Astrocyte (in vitro differentiated cells and primary cell): ENCODE results near the gene KLF15. TPM values are rescaled to one million over a fixed set of nuclear protein-coding genes. Genes with fewer than 3 reads are reported as not detected.

Source experiments
- DNase-seq: peaks from one replicate; pipeline ENCODE4 v3.0.0-alpha.2; 2010; ENCODE audit warnings: low read depth
- FAIRE-seq: peaks from 2 replicates; lab custom pipeline; 2011; peaks lifted over from hg19 to GRCh38; lab: Jason Lieb, UNC
- H2AFZ ChIP-seq: 2 replicates; pipeline ENCODE4 v1.6.0; 2012; ENCODE audit warnings: low read depth, low read length, inconsistent platforms
- H3K27ac ChIP-seq: 2 replicates; pipeline ENCODE4 v1.5.1; 2011; ENCODE audit warnings: low read depth, low read length, inconsistent platforms
- H3K27me3 ChIP-seq: 2 replicates; pipeline ENCODE4 v1.6.0; 2011; ENCODE audit warnings: low read length, inconsistent platforms; ENCODE audit not compliant: insufficient read depth
- H3K36me3 ChIP-seq: 2 replicates; pipeline ENCODE4 v1.5.1; 2011; ENCODE audit warnings: low read length, inconsistent platforms; ENCODE audit not compliant: insufficient read depth
- H3K4me1 ChIP-seq: 2 replicates; pipeline ENCODE4 v1.5.1; 2011; ENCODE audit warnings: low read length, inconsistent platforms; ENCODE audit not compliant: insufficient read depth
- H3K4me2 ChIP-seq: 2 replicates; pipeline ENCODE4 v1.6.0; 2012; ENCODE audit warnings: low read length, inconsistent platforms
- H3K4me3 ChIP-seq: 2 replicates; pipeline ENCODE4 v1.5.1; 2011; ENCODE audit warnings: low read depth, mild to moderate bottlenecking, low read length, inconsistent platforms; ENCODE audit not compliant: insufficient read depth
- H3K79me2 ChIP-seq: 2 replicates; pipeline ENCODE4 v1.6.0; 2012; ENCODE audit warnings: mild to moderate bottlenecking, low read length, inconsistent platforms; ENCODE audit not compliant: insufficient read depth
- H3K9ac ChIP-seq: 2 replicates; pipeline ENCODE4 v1.6.0; 2012; ENCODE audit warnings: mild to moderate bottlenecking, low read length, inconsistent platforms
- H3K9me3 ChIP-seq: 2 replicates; pipeline ENCODE4 v1.5.1; 2012; ENCODE audit warnings: low read depth, mild to moderate bottlenecking, low read length, inconsistent platforms; ENCODE audit not compliant: insufficient read depth
- H4K20me1 ChIP-seq: 2 replicates; pipeline ENCODE4 v1.6.0; 2012; ENCODE audit warnings: low read length, inconsistent platforms; ENCODE audit not compliant: insufficient read depth
- H3K27ac Mint-ChIP-seq: one replicate; pipeline ENCODE4 v1.8.0; 2021; ENCODE audit warnings: mild to moderate bottlenecking, mixed read lengths; ENCODE audit not compliant: unreplicated experiment
- H3K27me3 Mint-ChIP-seq: one replicate; pipeline ENCODE4 v1.8.0; 2021; ENCODE audit warnings: low read depth, mixed read lengths; ENCODE audit not compliant: unreplicated experiment
- H3K36me3 Mint-ChIP-seq: one replicate; pipeline ENCODE4 v1.8.0; 2021; ENCODE audit warnings: low read depth, mixed read lengths; ENCODE audit not compliant: unreplicated experiment
- H3K4me1 Mint-ChIP-seq: one replicate; pipeline ENCODE4 v1.8.0; 2021; ENCODE audit warnings: low read depth, mixed read lengths; ENCODE audit not compliant: unreplicated experiment
- H3K4me3 Mint-ChIP-seq: one replicate; pipeline ENCODE4 v1.8.0; 2021; ENCODE audit warnings: mild to moderate bottlenecking, moderate library complexity, mixed read lengths; ENCODE audit not compliant: unreplicated experiment
- H3K9me3 Mint-ChIP-seq: one replicate; pipeline ENCODE4 v1.8.0; 2021; ENCODE audit warnings: mild to moderate bottlenecking, mixed read lengths; ENCODE audit not compliant: unreplicated experiment
- EZH2 ChIP-seq: IDR thresholded peaks from 2 replicates; pipeline ENCODE4 v1.6.1; 2012; ENCODE audit warnings: mild to moderate bottlenecking, low read length, inconsistent platforms; ENCODE audit not compliant: insufficient read depth
- total RNA-seq: library from RNA; stranded (reverse); gene quantifications from 2 replicates; pipeline ENCODE4 v1.2.1, GENCODE V29; 2021
- TF ChIP-seq, protein P1 (sequence below): IDR thresholded peaks from 2 replicates; pipeline ENCODE4 v1.5.1; 2011; ENCODE audit warnings: low read depth, mild to moderate bottlenecking, inconsistent platforms, low read length, moderate library complexity; ENCODE audit not compliant: insufficient read depth

The KLF15 gene
- total RNA-seq, 1 donor from 2014 or later = 0.34 TPM

GRCh38 chr3:126402666-126403302 is 45.6 kb upstream of the KLF15 start:
- FAIRE-seq = no peak
- H2AFZ ChIP-seq = no peak overlapping the region

GRCh38 chr3:126402178-126402577 is 45.0 kb upstream of the KLF15 start:
- Mint-ChIP-seq H3K9me3 (no peaks in the 10 kb centered on the region), H3K4me1 (no peaks in the 10 kb centered on the region), H3K4me3 (no peak overlapping the region), H3K27ac (no peak overlapping the region), H3K36me3 (peaks cover 4% of the 10 kb centered on the region), H3K27me3 (peaks cover 24% of the 10 kb centered on the region)
- H3K79me2 ChIP-seq = no peaks in the 10 kb centered on the region
- no peak for FAIRE-seq
- no peaks in the 10 kb centered on the region for H3K27me3 ChIP-seq
- H3K4me3 ChIP-seq = no peak overlapping the region
- H4K20me1 ChIP-seq = no peaks in the 10 kb centered on the region
- no peak overlapping the region for H3K4me2 ChIP-seq
- no peak overlapping the region for H3K27ac ChIP-seq
- H3K36me3 ChIP-seq = no peaks in the 10 kb centered on the region
- H3K4me1 ChIP-seq = no peaks in the 10 kb centered on the region
- no peaks in the 10 kb centered on the region for H3K9me3 ChIP-seq
- TF ChIP-seq EZH2 = no peak
- TF ChIP-seq, protein P1, sequence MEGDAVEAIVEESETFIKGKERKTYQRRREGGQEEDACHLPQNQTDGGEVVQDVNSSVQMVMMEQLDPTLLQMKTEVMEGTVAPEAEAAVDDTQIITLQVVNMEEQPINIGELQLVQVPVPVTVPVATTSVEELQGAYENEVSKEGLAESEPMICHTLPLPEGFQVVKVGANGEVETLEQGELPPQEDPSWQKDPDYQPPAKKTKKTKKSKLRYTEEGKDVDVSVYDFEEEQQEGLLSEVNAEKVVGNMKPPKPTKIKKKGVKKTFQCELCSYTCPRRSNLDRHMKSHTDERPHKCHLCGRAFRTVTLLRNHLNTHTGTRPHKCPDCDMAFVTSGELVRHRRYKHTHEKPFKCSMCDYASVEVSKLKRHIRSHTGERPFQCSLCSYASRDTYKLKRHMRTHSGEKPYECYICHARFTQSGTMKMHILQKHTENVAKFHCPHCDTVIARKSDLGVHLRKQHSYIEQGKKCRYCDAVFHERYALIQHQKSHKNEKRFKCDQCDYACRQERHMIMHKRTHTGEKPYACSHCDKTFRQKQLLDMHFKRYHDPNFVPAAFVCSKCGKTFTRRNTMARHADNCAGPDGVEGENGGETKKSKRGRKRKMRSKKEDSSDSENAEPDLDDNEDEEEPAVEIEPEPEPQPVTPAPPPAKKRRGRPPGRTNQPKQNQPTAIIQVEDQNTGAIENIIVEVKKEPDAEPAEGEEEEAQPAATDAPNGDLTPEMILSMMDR = no peak
- no peak overlapping the region for H3K9ac ChIP-seq
- no peak for DNase-seq
- no peak overlapping the region for H2AFZ ChIP-seq

More at GRCh38 chr3:126402666-126403302, 45.6 kb upstream of the KLF15 start:
- Histone ChIP-seq H3K9ac (no peak overlapping the region), H3K9me3 (no peaks in the 10 kb centered on the region), H4K20me1 (no peaks in the 10 kb centered on the region), H3K36me3 (no peaks in the 10 kb centered on the region), H3K27me3 (no peaks in the 10 kb centered on the region), H3K4me1 (no peaks in the 10 kb centered on the region), H3K27ac (no peak overlapping the region), H3K4me3 (no peak overlapping the region), H3K4me2 (no peak overlapping the region), H3K79me2 (no peaks in the 10 kb centered on the region)
- no peak overlapping the region for H3K4me3 Mint-ChIP-seq
- TF ChIP-seq EZH2 = no peak
- TF ChIP-seq, protein P1 = no peak
- no peak overlapping the region for H3K27ac Mint-ChIP-seq
- peaks cover 5% of the 10 kb centered on the region for H3K36me3 Mint-ChIP-seq
- H3K4me1 Mint-ChIP-seq = no peaks in the 10 kb centered on the region
- no peak for DNase-seq
- peaks cover 26% of the 10 kb centered on the region for H3K27me3 Mint-ChIP-seq
- H3K9me3 Mint-ChIP-seq = no peaks in the 10 kb centered on the region

DNA sequence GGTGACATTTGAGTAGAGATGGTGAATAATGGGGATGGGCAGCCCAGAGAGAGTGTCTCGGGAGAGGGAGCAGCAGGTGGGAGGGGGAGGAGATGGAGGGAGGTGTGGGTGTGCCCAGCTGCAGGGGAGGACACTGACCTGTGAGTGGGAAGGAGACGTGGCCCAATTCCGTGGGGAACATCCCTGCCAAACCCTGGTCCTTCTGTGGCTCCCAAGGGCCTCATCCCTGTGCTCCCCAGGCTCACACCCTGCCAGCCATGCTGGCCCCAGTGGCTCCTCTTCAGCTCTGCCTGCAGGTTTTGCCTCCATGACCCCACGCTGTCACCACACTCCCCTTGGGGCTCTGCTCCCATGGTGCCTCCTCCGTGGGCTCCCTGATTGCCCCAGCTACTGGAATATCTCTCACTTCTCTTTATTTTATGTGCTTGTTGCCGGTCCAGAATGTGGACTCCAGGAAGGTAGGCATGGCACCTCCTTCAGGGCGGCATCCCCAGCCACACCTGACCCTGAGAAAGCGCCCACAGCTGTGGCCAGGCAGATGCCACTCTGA is 44.5 kb upstream of the KLF15 start:
- DNase-seq (no peak), FAIRE-seq (no peak)
- Histone ChIP-seq H3K4me2 (no peak overlapping the region), H3K9ac (no peak overlapping the region), H3K27me3 (no peaks in the 10 kb centered on the region), H3K9me3 (no peaks in the 10 kb centered on the region), H4K20me1 (no peaks in the 10 kb centered on the region), H3K4me1 (no peaks in the 10 kb centered on the region), H3K4me3 (no peak overlapping the region), H2AFZ (no peak overlapping the region), H3K27ac (no peak overlapping the region), H3K79me2 (no peaks in the 10 kb centered on the region), H3K36me3 (no peaks in the 10 kb centered on the region)
- Mint-ChIP-seq H3K27ac (no peak overlapping the region), H3K27me3 (peaks cover 24% of the 10 kb centered on the region), H3K9me3 (no peaks in the 10 kb centered on the region), H3K4me3 (no peak overlapping the region), H3K4me1 (no peaks in the 10 kb centered on the region), H3K36me3 (peaks cover 4% of the 10 kb centered on the region)
- TF ChIP-seq, protein P1 = no peak
- no peak for TF ChIP-seq EZH2
